MM.1S (cell line): Measurements from ENCODE around the gene MROH7.
"Not testable (repeated sequence)": the region's sequence is repeated elsewhere in the genome, so short reads cannot be mapped to it uniquely, and the experiment has no call there.

Experiments
- DNase-seq: peaks from one replicate; pipeline ENCODE4 v3.0.0-alpha.2; 2015
- H2AFZ ChIP-seq: fragments of 300-600 bp; sonication (generic); 2 replicates; pipeline ENCODE4 v1.6.0; 2016; ENCODE audit warnings: antibody characterized with exemption, low read length
- H3F3A ChIP-seq: fragments of 300-600 bp; sonication (generic); 2 replicates; pipeline ENCODE4 v1.6.1; 2016; ENCODE audit warnings: mild to moderate bottlenecking, antibody characterized with exemption, low read length, moderate library complexity, mixed read lengths; ENCODE audit not compliant: insufficient read depth
- H3K27ac ChIP-seq: fragments of 300-600 bp; sonication (generic); 2 replicates; pipeline ENCODE4 v1.5.1; 2016; ENCODE audit warnings: mild to moderate bottlenecking, low read length
- H3K27me3 ChIP-seq: fragments of 300-600 bp; sonication (generic); replicated peaks from 2 replicates; pipeline ENCODE4 v1.6.0; 2016; ENCODE audit warnings: low read length; ENCODE audit not compliant: insufficient read depth
- H3K36me3 ChIP-seq: fragments of 300-600 bp; sonication (generic); replicated peaks from 2 replicates; pipeline ENCODE4 v1.6.1; 2016; ENCODE audit warnings: mild to moderate bottlenecking, low read length, mixed read lengths; ENCODE audit not compliant: insufficient read depth
- H3K4me1 ChIP-seq: fragments of 300-600 bp; sonication (generic); 2 replicates; pipeline ENCODE4 v1.6.1; 2016; ENCODE audit warnings: low read length, mixed read lengths
- H3K4me2 ChIP-seq: fragments of 300-600 bp; sonication (generic); 2 replicates; pipeline ENCODE4 v1.6.0; 2016; ENCODE audit warnings: low read depth, low read length
- H3K4me3 ChIP-seq: fragments of 300-600 bp; sonication (generic); 2 replicates; pipeline ENCODE4 v1.5.1; 2016; ENCODE audit warnings: low read length, mixed read lengths
- H3K79me2 ChIP-seq: fragments of 300-600 bp; sonication (generic); 2 replicates; pipeline ENCODE4 v1.6.1; 2016; ENCODE audit warnings: mixed run types, low read length, mixed read lengths
- H3K9ac ChIP-seq: fragments of 300-600 bp; sonication (generic); 2 replicates; pipeline ENCODE4 v1.6.1; 2016; ENCODE audit warnings: low read length, mixed read lengths
- H3K9me2 ChIP-seq: fragments of 300-600 bp; sonication (generic); replicated peaks from 2 replicates; pipeline ENCODE4 v1.6.1; 2016; ENCODE audit warnings: mild to moderate bottlenecking, low read length, mixed read lengths; ENCODE audit not compliant: insufficient read depth
- H3K9me3 ChIP-seq: fragments of 300-600 bp; sonication (generic); replicated peaks from 2 replicates; pipeline ENCODE4 v1.6.1; 2016; ENCODE audit warnings: mild to moderate bottlenecking, low read length, mixed read lengths; ENCODE audit not compliant: insufficient read depth
- H4K20me1 ChIP-seq: fragments of 300-600 bp; sonication (generic); 2 replicates; pipeline ENCODE4 v1.6.1; 2016; ENCODE audit warnings: mild to moderate bottlenecking, low read length, moderate library complexity, mixed read lengths; ENCODE audit not compliant: insufficient read depth
- EZH2 ChIP-seq: fragments of 300-600 bp; sonication (generic); optimal IDR thresholded peaks from 2 replicates; pipeline ENCODE3; 2017; ENCODE audit warnings: low read depth, mild to moderate bottlenecking, antibody characterized with exemption, low read length, mixed read lengths
- EZH2phosphoT487 ChIP-seq: fragments of 300-600 bp; sonication (generic); IDR thresholded peaks from 2 replicates; pipeline ENCODE4 v1.6.1; 2018; ENCODE audit warnings: antibody characterized with exemption, low read length
- TF ChIP-seq, protein P1 (sequence below): fragments of 300-600 bp; sonication (generic); IDR thresholded peaks from 2 replicates; pipeline ENCODE4 v1.5.1; 2016; ENCODE audit warnings: antibody characterized with exemption, low read length, mixed read lengths

MROH7 gene

DNA sequence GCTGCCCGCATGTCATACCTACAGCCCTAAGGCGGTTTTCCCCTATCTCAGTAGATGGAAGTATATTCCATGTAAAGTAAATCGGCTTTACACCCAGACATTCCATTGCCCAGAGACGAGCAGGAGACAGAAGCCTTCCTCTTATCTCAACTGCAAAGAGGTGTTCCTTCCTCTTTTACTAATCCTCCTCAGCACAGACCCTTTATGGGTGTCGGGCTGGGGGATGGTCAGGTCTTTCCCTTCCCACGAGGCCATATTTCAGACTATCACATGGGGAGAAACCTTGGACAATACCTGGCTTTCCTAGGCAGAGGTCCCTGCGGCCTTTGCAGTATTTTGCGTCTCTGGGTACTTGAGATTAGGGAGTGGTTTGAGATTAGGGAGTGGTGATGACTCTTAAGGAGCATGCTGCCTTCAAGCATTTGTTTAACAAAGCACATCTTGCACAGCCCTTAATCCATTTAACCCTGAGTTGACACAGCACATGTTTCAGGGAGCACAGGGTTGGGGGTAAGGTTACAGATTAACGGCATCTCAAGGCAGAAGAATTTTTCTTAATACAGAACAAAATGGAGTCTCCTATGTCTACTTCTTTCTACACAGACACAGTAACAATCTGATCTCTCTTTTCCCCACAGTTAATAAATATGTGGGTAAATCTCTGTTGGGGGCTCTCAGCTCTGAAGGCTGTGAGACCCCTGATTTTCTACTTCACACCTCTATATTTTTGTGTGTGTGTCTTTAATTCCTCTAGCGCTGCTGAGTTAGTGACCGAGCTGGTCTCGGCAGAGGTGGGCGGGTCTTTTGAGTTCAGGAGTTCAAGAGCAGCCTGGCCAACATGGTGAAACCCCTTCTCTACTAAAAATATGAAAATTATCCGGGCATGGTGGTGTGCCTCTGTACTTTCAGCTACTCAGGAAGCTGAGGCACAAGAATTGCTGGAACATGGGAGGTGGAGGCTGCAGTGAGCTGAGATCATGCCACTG, 4.8 kb upstream of the MROH7 start:
- H4K20me1 ChIP-seq, H2AFZ ChIP-seq, H3K27me3 ChIP-seq, H3K4me3 ChIP-seq, H3K4me1 ChIP-seq, H3K79me2 ChIP-seq, H3K4me2 ChIP-seq, DNase-seq, H3K9me3 ChIP-seq, H3K9me2 ChIP-seq, H3F3A ChIP-seq, H3K36me3 ChIP-seq, H3K9ac ChIP-seq, H3K27ac ChIP-seq: not testable (repeated sequence)

DNA sequence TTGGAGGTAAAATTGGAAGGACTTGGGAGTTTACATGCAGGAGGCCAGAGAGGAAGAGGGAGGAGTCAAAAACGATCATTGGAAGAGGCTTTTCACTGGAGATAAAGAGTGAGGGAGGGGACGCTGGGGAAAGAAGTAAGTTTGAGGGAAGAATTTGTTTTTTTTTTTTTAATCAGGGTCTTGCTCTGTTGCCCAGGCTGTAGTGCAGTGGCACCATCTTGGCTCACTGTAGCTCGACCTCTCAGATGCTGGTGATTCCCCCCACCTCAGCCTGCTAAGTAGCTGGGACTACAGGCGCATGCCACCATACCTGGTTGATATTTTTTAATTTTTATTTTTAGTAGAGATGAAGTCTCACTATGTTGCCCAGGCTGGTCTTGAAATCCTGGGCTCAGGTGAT, 1.2 kb upstream of the MROH7 start:
- Histone ChIP-seq H3K27ac (no peak overlapping the region), H2AFZ (0 out of 2 replicates have a peak overlapping the region, but pooled peaks have one; percentile 33), H3K79me2 (no peaks in the 10 kb centered on the region), H3K36me3 (no peaks in the 10 kb centered on the region), H3K4me3 (no peak overlapping the region), H4K20me1 (no peaks in the 10 kb centered on the region), H3F3A (no peaks in the 10 kb centered on the region), H3K9me2 (no peaks in the 10 kb centered on the region), H3K9me3 (no peaks in the 10 kb centered on the region), H3K9ac (no peak overlapping the region), H3K4me1 (no peaks in the 10 kb centered on the region), H3K4me2 (no peak overlapping the region), H3K27me3 (no peaks in the 10 kb centered on the region)
- TF ChIP-seq EZH2 (no peak), EZH2phosphoT487 (no peak)
- TF ChIP-seq, protein P1, sequence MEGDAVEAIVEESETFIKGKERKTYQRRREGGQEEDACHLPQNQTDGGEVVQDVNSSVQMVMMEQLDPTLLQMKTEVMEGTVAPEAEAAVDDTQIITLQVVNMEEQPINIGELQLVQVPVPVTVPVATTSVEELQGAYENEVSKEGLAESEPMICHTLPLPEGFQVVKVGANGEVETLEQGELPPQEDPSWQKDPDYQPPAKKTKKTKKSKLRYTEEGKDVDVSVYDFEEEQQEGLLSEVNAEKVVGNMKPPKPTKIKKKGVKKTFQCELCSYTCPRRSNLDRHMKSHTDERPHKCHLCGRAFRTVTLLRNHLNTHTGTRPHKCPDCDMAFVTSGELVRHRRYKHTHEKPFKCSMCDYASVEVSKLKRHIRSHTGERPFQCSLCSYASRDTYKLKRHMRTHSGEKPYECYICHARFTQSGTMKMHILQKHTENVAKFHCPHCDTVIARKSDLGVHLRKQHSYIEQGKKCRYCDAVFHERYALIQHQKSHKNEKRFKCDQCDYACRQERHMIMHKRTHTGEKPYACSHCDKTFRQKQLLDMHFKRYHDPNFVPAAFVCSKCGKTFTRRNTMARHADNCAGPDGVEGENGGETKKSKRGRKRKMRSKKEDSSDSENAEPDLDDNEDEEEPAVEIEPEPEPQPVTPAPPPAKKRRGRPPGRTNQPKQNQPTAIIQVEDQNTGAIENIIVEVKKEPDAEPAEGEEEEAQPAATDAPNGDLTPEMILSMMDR, result no peak
- DNase-seq, result no peak

DNA sequence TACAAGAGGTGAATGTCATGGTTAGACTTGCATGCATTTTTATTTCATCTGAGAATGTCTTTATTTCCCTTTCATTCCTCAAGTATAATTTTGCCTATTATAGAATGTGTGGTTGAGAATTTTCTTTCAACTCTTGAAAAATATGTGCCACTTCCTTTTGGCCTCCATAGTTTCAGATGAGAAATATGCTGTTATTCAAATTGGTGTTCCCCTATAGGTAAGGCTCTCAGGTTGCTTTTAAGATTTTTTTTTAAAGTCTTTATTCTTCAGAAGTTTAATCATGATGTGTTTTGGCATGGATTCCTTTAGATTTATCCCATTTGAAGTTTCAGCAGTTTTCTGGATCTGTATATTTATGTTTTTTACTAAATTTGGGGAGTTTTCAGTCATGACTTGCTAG, 2.1 kb downstream of the MROH7 start:
- no peak overlapping the region for H3K4me3 ChIP-seq
- H3K27me3 ChIP-seq, result no peaks in the 10 kb centered on the region
- no peaks in the 10 kb centered on the region for H4K20me1 ChIP-seq
- no peaks in the 10 kb centered on the region for H3F3A ChIP-seq
- H2AFZ ChIP-seq, result no peak overlapping the region
- H3K9me3 ChIP-seq, result no peaks in the 10 kb centered on the region
- TF ChIP-seq EZH2phosphoT487, result no peak
- TF ChIP-seq, protein P1, result no peak
- TF ChIP-seq EZH2, result no peak
- H3K9me2 ChIP-seq, result no peaks in the 10 kb centered on the region
- no peak overlapping the region for H3K4me2 ChIP-seq
- no peak for DNase-seq
- H3K4me1 ChIP-seq, result no peaks in the 10 kb centered on the region
- H3K9ac ChIP-seq, result no peak overlapping the region
- no peak overlapping the region for H3K27ac ChIP-seq
- no peaks in the 10 kb centered on the region for H3K36me3 ChIP-seq
- H3K79me2 ChIP-seq, result no peaks in the 10 kb centered on the region
